Stimulated activated CD8-positive, alpha-beta memory T cell treated with anti-CD3 and anti-CD28 coated beads, Interleukin-7, amount 100 ng/mL, for 24 hours (primary cell): ENCODE results near the gene NOC3L.

Experiments used
- DNase-seq: peaks from one replicate; pipeline ENCODE4 v3.0.0-alpha.2; 2020; ENCODE audit warnings: low read depth

The NOC3L gene

DNA sequence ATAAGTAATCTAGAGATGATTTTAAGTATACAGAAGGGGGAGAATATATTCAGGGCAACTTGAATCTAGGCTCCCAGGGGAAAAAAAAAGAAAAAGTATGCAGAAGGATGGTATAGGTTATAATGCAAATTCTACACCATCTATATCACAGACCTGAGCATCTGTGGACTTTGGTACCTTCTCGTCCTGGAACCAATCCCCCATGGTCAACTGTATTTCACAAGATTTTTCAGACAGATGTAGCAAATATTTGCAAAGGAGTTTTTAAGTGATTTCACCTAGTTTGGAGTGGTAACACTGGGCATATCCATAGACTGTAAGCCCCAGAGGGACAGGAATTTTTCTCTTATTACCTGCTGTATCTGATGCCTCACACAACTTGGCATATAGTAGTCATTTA, 58.8 kb downstream of the NOC3L start:
- DNase-seq: no peak

DNA sequence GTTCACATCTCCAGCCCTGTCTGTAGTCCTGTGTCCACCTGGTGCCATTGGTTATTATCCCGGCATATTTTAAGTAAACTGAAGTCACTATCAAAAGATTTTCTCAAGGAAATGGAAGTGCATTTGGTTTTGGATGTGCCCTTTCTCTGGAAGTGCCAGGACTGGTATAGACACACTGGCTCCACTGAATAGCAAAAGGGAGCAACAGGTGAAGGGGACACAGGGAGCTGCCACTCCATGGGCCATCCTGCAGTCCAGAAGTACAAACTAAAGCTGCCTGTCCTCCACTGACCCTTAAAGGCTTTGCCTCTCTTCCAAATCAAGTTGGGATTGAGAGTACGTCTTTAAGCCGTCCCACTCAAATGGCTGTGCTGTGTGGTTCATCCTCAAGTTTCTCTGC, 62.7 kb downstream of the NOC3L start:
- DNase-seq: no peak

DNA sequence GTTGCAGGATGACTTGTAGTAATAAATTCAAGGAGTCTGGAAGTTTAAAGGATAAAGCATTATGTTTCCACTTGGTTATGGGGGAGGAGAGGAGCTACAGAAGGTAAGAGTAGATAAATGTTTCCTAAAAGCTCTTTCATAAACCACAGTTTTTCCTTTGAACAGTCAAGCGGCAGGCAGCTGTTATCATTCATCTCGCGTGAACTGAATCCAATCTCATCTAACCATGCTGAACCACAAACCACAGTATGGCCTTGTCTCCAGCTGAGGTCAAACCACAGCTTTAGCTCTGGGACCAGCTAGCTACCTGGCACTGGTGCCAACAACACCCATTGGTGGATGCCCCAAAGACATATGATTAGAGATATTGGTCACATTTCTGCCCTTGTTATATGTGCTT, 63.3 kb downstream of the NOC3L start:
- no peak for DNase-seq

DNA sequence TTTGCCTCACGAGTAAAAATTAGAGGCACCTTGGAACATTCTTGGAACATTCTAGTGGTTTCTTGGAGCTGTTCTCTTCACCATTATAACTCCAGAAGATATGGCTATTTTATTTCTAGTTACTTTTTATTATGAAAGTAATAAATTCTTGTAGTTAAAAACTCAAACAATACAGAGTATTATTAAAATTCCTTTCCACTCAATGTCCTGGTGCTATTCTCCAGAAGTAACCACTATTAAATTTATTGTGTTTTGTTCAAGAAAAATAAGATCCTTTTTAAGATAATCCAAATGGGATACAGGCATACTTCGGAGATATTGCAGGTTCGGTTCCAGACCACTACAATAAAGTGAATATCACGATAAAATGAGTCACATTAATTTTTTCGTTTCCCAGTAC, 68.6 kb downstream of the NOC3L start:
- DNase-seq: no peak

DNA sequence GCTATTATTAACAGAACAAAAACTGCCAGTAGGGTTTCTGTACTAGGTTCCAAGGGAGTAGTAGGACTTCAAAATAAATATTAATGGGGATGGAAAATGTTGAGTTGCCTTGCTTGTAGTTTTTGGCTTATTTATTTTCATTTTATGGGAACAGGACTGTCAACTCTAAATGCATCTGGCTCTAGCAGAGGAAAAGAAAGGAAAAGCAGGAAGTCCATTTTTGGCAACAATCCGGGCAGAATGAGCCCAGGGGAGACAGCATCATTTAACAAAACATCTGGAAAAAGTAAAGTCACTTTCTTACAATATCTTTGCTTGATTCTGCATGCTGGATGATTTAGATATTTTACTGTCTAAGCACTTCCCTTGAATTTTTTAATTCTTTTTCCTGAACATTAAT, 69.4 kb downstream of the NOC3L start:
- no peak for DNase-seq

DNA sequence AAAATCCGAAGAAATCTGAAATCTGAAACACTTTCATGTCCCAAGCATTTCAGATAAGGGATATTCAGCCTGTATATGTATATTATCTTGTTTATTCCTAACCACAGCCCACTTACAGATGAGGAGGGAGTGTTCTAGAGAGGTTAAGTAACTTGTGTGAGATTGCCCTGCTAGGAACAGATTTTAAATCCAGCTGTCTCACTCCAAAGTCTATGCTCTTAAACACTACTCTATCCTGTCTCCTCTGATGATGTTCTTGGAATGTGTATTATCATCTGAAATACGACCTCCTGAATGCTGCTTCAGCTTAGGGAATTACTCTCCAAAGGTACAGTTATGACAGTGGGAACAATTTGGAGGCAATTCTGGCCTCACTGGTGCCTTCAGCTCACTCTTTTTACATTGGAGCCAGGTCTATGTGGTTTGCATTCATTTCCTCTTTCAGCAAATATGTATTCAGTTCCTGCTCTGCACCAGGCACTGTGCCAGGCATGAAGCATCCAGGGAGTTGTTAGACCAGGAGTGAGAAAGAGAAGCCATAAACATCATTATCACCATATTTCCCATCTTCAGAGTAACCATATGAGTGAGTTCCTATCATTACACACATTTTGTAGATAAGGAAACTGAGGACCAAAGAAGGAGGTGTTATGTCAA, 70.2 kb downstream of the NOC3L start:
- no peak for DNase-seq

DNA sequence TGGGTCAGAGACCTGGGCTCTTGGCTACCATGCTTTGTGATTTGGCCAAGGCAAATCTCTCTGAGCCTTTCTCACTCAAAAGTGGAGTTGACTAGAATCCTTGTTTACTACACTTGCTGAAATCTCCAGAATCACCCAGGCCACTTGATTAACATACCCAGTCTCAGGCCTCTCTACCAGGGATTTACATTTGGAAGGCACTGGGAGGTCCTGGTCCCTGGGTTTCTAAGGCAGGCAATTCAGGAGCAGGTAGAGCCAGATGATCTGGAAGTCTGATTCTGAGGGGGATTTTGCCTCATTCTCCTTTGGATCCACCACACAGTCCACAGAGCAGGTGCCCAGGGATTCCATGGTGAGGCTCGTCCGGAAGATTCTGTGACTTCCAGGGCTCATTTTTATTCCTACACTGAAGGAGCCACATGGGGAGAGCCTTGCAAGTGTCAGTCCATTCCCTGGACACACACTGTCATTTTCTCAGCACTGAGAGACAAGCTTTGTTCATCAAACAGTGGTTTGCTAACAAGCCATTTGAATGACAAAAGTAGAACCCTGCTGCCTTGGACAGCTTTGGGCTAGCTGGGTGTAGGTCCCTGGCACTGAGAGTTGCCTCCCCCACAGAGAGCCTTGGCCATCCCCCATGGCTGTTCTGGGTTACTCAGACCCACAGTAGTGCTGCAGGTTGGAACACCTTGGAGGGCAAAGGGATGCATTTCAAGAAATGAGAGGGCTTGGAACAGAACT, 74.2 kb downstream of the NOC3L start:
- no peak for DNase-seq

DNA sequence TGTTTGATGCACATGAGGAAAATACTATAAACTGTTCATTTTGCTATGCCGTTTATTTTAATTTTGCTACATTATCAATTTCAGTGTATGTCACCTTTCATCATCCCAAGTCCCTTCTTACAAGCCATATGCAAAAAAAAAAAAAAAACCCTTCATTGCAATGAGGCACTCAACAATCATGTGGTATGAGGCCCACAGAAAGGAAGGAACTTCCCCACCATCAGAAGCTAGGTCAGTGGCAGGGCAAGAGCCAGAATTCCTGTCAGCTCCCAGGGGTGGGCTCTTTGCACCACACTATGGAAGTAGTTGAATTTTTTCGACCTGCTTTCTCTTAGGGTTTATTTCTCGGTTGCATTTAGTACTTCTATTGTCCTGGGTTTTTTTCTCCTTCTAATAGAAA, 75.4 kb downstream of the NOC3L start:
- no peak for DNase-seq

DNA sequence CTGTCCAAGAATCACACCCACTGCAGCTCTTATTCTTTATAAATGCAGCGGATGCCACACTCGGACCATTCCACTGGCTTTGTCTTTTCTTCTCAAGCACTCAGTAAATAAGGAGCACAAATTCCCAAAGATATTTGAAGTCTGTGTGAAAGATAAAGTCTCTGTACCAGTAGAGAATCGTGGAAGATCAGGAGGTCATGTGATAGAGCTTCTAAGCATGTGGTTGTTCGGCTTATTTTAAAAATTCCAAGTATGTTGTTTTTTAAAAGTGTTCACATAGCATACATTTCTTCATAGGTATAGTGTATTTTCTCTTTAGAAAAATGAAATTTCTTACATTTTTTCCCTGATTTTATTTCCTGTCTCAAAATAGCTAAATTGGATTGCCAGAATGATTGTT, 75.8 kb downstream of the NOC3L start:
- DNase-seq: no peak

DNA sequence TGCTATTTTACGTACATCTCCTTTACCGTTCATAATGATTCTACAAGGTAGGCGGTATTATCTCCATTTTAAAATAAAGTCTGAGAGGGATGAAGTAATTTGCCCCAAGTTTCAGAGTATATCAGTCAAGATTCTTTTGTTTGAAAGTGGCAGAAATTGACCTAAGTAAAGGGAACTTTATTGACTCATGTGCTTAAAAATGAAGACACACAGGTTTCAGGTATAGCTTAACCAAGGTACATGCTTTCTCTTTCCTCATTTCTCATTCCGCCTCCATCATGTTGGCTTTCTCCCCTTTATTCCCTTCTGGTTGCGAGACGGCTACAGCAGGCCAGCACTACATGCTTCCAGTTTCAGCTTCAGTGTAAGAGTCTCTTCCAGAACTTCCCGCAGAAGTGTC, 77.5 kb downstream of the NOC3L start:
- DNase-seq: no peak
